ENCODE results near the gene CLIP2.

DNA sequence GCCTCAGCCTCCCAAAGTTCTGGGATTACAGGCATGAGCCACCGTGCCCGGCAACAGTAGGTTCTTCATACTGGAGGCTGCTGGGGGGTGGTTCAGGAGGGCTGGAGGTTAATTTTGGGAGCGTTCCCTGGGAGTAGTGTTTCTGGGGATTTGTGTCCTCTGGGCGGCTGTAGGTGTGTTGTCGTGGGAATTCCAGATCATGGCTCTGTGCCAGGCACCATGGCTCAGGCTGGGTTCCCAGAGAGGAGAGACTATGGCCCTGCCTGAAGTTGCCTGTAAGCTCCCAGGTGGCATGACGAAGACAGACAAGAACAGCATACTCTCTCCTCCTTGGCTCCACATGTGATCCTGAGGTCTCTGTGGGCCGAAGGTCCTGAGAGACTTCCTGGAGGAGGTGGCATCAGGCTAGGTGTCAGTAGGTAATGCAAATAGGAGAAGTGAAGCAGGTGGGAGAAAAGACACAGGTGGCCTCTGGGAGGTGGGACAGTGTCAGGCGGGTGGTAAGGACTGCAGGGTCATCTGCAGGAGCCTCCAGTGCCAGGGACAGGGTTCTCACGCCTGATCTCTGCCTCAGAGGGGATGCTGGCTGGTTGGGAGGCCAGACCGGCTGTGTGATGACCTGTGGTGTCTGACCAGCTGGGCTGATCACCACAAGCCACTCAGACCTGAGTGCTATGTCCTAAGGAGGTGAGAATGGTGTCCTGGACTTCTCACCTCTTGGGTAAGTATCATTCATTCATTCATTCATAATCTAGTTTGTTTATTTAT, 18.7 kb downstream of the CLIP2 start:
- TF ChIP-seq, protein P1, sequence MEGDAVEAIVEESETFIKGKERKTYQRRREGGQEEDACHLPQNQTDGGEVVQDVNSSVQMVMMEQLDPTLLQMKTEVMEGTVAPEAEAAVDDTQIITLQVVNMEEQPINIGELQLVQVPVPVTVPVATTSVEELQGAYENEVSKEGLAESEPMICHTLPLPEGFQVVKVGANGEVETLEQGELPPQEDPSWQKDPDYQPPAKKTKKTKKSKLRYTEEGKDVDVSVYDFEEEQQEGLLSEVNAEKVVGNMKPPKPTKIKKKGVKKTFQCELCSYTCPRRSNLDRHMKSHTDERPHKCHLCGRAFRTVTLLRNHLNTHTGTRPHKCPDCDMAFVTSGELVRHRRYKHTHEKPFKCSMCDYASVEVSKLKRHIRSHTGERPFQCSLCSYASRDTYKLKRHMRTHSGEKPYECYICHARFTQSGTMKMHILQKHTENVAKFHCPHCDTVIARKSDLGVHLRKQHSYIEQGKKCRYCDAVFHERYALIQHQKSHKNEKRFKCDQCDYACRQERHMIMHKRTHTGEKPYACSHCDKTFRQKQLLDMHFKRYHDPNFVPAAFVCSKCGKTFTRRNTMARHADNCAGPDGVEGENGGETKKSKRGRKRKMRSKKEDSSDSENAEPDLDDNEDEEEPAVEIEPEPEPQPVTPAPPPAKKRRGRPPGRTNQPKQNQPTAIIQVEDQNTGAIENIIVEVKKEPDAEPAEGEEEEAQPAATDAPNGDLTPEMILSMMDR (conservative IDR thresholded peaks at IDR 0.05) = no peak
- TF ChIP-seq EZH2 (IDR thresholded peaks at IDR 0.05; ENCODE audit: low read depth) = no peak

Measured in PC-9 (cell line).